ENCODE results near the gene DNAJA1. TPM values are rescaled to one million over a fixed set of nuclear protein-coding genes. Genes with fewer than 3 reads are reported as not detected.

The DNAJA1 gene
- total RNA-seq, 1 experiment from 2014 or later, result 74.5 TPM

GRCh38 chr9:33068991-33069390, 43.9 kb downstream of the DNAJA1 start:
- ChIA-PET POLR2A (no interaction called here), CTCF (no interaction called here)
- Mint-ChIP-seq H3K9me3 (no peaks in the 10 kb centered on the region), H3K4me3 (no peak overlapping the region), H3K27me3 (ENCODE audit: low read depth) (no peaks in the 10 kb centered on the region), H3K4me1 (no peaks in the 10 kb centered on the region), H3K36me3 (peaks cover 68% of the 10 kb centered on the region), H3K27ac (no peak overlapping the region)
- TF ChIP-seq ZNF425 (CRISPR knock-in tag; conservative IDR thresholded peaks at IDR 0.05) (no peak), KAT7 (CRISPR knock-in tag; IDR thresholded peaks at IDR 0.05; ENCODE audit: borderline replicate concordance) (no peak), USF2 (CRISPR knock-in tag; IDR thresholded peaks at IDR 0.05) (no peak), NFYB (CRISPR knock-in tag; conservative IDR thresholded peaks at IDR 0.05; ENCODE audit: low read depth) (no peak), MXD4 (CRISPR knock-in tag; IDR thresholded peaks at IDR 0.05; ENCODE audit: borderline replicate concordance) (no peak), PRDM15 (CRISPR knock-in tag; IDR thresholded peaks at IDR 0.05) (no peak), FOXP1 (CRISPR knock-in tag; IDR thresholded peaks at IDR 0.05; ENCODE audit: borderline replicate concordance) (no peak), FOXK1 (CRISPR knock-in tag; IDR thresholded peaks at IDR 0.05) (no peak), E2F5 (CRISPR knock-in tag; IDR thresholded peaks at IDR 0.05) (no peak), SOX15 (CRISPR knock-in tag; IDR thresholded peaks at IDR 0.05) (no peak), ZBTB43 (CRISPR knock-in tag; IDR thresholded peaks at IDR 0.05) (no peak), NR1H2 (CRISPR knock-in tag; IDR thresholded peaks at IDR 0.05) (no peak), SMAD4 (CRISPR knock-in tag; IDR thresholded peaks at IDR 0.05) (no peak), CREM (CRISPR knock-in tag; IDR thresholded peaks at IDR 0.05) (no peak)
- ATAC-seq, result no peak
- no peak for DNase-seq (ENCODE audit: low spot score)

- H3K9me3 Mint-ChIP-seq, result no peaks in the 10 kb centered on the region
- H3K36me3 Mint-ChIP-seq, result peaks cover 23% of the 10 kb centered on the region
- H3K4me3 Mint-ChIP-seq, result peak within 1 kb of the TSS; percentile 99
- H3K27ac Mint-ChIP-seq, result peak within 1 kb of the TSS; percentile 99
- H3K27me3 Mint-ChIP-seq (ENCODE audit: low read depth), result no peaks in the 10 kb centered on the region
- DNase-seq (ENCODE audit: low spot score), result peak; percentile 97
- peaks cover 8% of the 10 kb centered on the region for H3K4me1 Mint-ChIP-seq
- peak; percentile 99 for ATAC-seq
- POLR2A ChIA-PET, result interaction anchor here (1.0 to 1.7 kb wide), 3 partner anchors 51 to 74 kb away, joined by 3 to 6 read pairs (median 5); partner anchors contain the start of gene DNAJA1
- CTCF ChIA-PET, result interaction anchor here (1.4 kb wide), 1 partner anchor 189 kb away, joined by 3 read pairs; no protein-coding TSS in a partner anchor
- TF ChIP-seq E2F5 (CRISPR knock-in tag; IDR thresholded peaks at IDR 0.05) (peak; percentile 44; the same call in 1 of the 2 replicates), ARID4B (CRISPR knock-in tag; IDR thresholded peaks at IDR 0.05; ENCODE audit: borderline replicate concordance) (peak; percentile 53; the same call in 1 of the 2 replicates), ATF2 (CRISPR knock-in tag; IDR thresholded peaks at IDR 0.05; ENCODE audit: borderline replicate concordance, low read depth) (no peak)
Measured at GRCh38 chr9:33076046-33077004, 51.3 kb downstream of the DNAJA1 start, which contains the start of gene SMU1. Gene SMU1 (minus strand): TSS chr9:33076674. CDS start chr9:33076608, 66 bp downstream.

All from WTC11 (cell line).